GM23338 (cell line): ENCODE data around the gene LONRF2.

Source experiments
- CREB1 ChIP-seq: fragments of 250-450 bp; sonication (Bioruptor Pico); IDR thresholded peaks from 2 replicates; pipeline ENCODE4 v1.5.0; 2020; ENCODE audit warnings: low read depth, mild to moderate bottlenecking, moderate library complexity
- EZH2 ChIP-seq: fragments of 200-600 bp; sonication (generic); IDR thresholded peaks from one replicate; pipeline ENCODE4 v1.8.0; 2017; ENCODE audit warnings: antibody characterized with exemption, mild to moderate bottlenecking, low read depth; ENCODE audit not compliant: unreplicated experiment
- EZH2phosphoT487 ChIP-seq: fragments of 200-600 bp; sonication (generic); IDR thresholded peaks from one replicate; pipeline ENCODE4 v1.8.1; 2018; ENCODE audit warnings: antibody characterized with exemption; ENCODE audit not compliant: unreplicated experiment
- JUNB ChIP-seq: IDR thresholded peaks from one replicate; pipeline ENCODE4 v1.6.1; 2016; ENCODE audit warnings: antibody characterized with exemption; ENCODE audit not compliant: unreplicated experiment
- POLR2AphosphoS5 ChIP-seq: IDR thresholded peaks from 2 replicates; pipeline ENCODE4 v1.6.1; 2016; ENCODE audit warnings: antibody characterized with exemption, low read depth
- STAT1 ChIP-seq: IDR thresholded peaks from one replicate; pipeline ENCODE4 v1.6.1; 2016; ENCODE audit warnings: antibody characterized with exemption; ENCODE audit not compliant: unreplicated experiment
- ZNF114 ChIP-seq: fragments of 250-450 bp; sonication (Bioruptor Pico); IDR thresholded peaks from 2 replicates; pipeline ENCODE4 v1.5.0; 2020; ENCODE audit warnings: mild to moderate bottlenecking, moderate library complexity
- TF ChIP-seq, protein P1 (sequence below), 2 experiments: fragments of 200-600 bp in 1 of 2; sonication (generic) in 1 of 2; conservative IDR thresholded peaks; 2 replicates each; pipeline versions ENCODE4 v1.5.1 to v1.6.1; 2016 to 2017; ENCODE audit warnings: antibody characterized with exemption in 2 of 2, low read depth in 2 of 2, mild to moderate bottlenecking in 2 of 2, moderate library complexity in 1 of 2
- TF ChIP-seq, protein P2 (sequence below): IDR thresholded peaks from one replicate; pipeline ENCODE4 v1.6.1; 2018; ENCODE audit warnings: antibody characterized with exemption; ENCODE audit not compliant: unreplicated experiment
- TF ChIP-seq, protein P3 (sequence below): IDR thresholded peaks from 2 replicates; pipeline ENCODE4 v1.6.1; 2016; ENCODE audit warnings: antibody characterized with exemption

DNA sequence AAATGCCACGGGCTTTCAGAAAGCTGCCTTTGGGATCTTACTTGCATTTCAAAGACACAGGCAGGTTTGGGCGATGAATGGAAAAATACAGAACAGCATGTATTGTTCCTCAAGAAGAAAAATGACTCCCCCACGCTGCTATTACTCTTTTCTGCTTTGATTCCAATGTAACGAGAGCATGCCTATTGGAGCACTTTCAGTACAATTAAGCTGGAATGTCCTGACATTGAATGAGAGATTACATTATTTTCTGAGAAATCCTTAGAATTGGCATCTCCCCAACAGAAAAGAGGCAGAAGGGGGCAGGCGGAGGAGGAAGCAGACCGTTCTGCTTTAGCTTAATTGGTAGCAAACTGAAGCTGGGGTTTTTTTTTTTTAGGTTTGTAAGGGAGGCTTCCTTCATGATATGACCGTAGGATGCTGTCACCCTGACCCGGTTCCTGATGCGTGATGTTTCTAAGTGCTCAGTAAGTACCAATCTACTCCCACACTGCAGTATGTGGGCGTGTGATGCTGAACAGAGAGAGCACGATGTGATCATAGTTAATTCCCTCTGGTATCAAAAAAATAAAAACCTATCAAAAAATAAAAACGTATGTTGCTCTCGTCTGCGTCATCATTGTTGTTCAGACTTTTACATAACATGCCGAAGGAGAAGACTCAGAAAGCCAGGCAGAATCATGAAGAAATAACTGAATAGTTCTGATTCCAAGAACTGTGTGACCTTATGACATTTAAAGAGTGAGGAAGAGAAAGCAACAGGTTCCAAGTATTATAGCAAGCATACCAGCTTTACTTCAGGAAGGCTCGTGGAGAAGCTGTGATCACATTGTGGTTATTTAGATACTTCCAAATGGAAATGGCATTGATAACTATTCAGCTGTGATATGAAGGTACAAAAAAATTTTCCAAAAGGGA is 40.5 kb downstream of the LONRF2 start:
- TF ChIP-seq, protein P1, sequence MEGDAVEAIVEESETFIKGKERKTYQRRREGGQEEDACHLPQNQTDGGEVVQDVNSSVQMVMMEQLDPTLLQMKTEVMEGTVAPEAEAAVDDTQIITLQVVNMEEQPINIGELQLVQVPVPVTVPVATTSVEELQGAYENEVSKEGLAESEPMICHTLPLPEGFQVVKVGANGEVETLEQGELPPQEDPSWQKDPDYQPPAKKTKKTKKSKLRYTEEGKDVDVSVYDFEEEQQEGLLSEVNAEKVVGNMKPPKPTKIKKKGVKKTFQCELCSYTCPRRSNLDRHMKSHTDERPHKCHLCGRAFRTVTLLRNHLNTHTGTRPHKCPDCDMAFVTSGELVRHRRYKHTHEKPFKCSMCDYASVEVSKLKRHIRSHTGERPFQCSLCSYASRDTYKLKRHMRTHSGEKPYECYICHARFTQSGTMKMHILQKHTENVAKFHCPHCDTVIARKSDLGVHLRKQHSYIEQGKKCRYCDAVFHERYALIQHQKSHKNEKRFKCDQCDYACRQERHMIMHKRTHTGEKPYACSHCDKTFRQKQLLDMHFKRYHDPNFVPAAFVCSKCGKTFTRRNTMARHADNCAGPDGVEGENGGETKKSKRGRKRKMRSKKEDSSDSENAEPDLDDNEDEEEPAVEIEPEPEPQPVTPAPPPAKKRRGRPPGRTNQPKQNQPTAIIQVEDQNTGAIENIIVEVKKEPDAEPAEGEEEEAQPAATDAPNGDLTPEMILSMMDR (conservative IDR thresholded peaks at IDR 0.05; ENCODE audit: low read depth in 2 of 2) = no peak
- TF ChIP-seq STAT1 (no peak), EZH2 (no peak), CREB1 (no peak), POLR2AphosphoS5 (no peak), EZH2phosphoT487 (no peak), ZNF114 (CRISPR knock-in tag) (no peak), JUNB (no peak)
- TF ChIP-seq, protein P2, sequence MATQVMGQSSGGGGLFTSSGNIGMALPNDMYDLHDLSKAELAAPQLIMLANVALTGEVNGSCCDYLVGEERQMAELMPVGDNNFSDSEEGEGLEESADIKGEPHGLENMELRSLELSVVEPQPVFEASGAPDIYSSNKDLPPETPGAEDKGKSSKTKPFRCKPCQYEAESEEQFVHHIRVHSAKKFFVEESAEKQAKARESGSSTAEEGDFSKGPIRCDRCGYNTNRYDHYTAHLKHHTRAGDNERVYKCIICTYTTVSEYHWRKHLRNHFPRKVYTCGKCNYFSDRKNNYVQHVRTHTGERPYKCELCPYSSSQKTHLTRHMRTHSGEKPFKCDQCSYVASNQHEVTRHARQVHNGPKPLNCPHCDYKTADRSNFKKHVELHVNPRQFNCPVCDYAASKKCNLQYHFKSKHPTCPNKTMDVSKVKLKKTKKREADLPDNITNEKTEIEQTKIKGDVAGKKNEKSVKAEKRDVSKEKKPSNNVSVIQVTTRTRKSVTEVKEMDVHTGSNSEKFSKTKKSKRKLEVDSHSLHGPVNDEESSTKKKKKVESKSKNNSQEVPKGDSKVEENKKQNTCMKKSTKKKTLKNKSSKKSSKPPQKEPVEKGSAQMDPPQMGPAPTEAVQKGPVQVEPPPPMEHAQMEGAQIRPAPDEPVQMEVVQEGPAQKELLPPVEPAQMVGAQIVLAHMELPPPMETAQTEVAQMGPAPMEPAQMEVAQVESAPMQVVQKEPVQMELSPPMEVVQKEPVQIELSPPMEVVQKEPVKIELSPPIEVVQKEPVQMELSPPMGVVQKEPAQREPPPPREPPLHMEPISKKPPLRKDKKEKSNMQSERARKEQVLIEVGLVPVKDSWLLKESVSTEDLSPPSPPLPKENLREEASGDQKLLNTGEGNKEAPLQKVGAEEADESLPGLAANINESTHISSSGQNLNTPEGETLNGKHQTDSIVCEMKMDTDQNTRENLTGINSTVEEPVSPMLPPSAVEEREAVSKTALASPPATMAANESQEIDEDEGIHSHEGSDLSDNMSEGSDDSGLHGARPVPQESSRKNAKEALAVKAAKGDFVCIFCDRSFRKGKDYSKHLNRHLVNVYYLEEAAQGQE = no peak
- TF ChIP-seq, protein P3, sequence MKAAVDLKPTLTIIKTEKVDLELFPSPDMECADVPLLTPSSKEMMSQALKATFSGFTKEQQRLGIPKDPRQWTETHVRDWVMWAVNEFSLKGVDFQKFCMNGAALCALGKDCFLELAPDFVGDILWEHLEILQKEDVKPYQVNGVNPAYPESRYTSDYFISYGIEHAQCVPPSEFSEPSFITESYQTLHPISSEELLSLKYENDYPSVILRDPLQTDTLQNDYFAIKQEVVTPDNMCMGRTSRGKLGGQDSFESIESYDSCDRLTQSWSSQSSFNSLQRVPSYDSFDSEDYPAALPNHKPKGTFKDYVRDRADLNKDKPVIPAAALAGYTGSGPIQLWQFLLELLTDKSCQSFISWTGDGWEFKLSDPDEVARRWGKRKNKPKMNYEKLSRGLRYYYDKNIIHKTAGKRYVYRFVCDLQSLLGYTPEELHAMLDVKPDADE = no peak
